ENCODE data around the gene CAGE1. TPM values are rescaled to one million over a fixed set of nuclear protein-coding genes. Genes with fewer than 3 reads are reported as not detected.
A peak's percentile ranks its signal among the peaks of the same experiment; 100 is the strongest.
"Not testable (repeated sequence)": the region's sequence is repeated elsewhere in the genome, so short reads cannot be mapped to it uniquely, and the experiment has no call there.

Gene CAGE1
- polyA plus RNA-seq, 3 donors: not detected

- no peak overlapping the region for H3K27ac Mint-ChIP-seq
- H3K36me3 Mint-ChIP-seq: peaks cover 0 to 5% of the 10 kb centered on the region in 2 donors
- H3K9me3 Mint-ChIP-seq: peaks cover 0 to 2% (median 0%) of the 10 kb centered on the region in 7 donors
- intact Hi-C loops (cut with micrococcal nuclease): no loop called here
- Histone ChIP-seq H3K4me1 (ENCODE audit: control insufficient read depth in 1 of 2, insufficient read depth in 2 of 2, low read length in 2 of 2) (peaks cover 24 to 32% of the 10 kb centered on the region in 2 donors), H3K27ac (ENCODE audit: low read depth in 1 of 2, low read length in 2 of 2) (no peak overlapping the region), H3K36me3 (replicated peaks in 1 of 2; ENCODE audit: control insufficient read depth in 1 of 2, insufficient read depth in 2 of 2, low read length in 2 of 2) (no peaks in the 10 kb centered on the region), H3K9ac (ENCODE audit: insufficient read depth, low read length, poor library complexity, severe bottlenecking) (no peak overlapping the region), H3K79me2 (ENCODE audit: insufficient read depth, low read length) (peaks cover 21% of the 10 kb centered on the region), H3K27me3 (ENCODE audit: control insufficient read depth in 2 of 2, insufficient read depth in 2 of 2, low read length in 2 of 2) (no peaks in the 10 kb centered on the region), H4K20me1 (ENCODE audit: insufficient read depth, low read length) (peaks cover 13% of the 10 kb centered on the region), H2AFZ (ENCODE audit: insufficient read depth, low read depth, low read length, poor library complexity, severe bottlenecking) (no peak overlapping the region), H3K4me2 (replicated peaks; ENCODE audit: extremely low read depth, low read length, poor library complexity, severe bottlenecking) (no peak overlapping the region), H3K9me3 (replicated peaks in 1 of 2; ENCODE audit: control insufficient read depth in 1 of 2, insufficient read depth in 1 of 2, low read length in 2 of 2) (no peaks in the 10 kb centered on the region), H3K4me3 (replicated peaks in 1 of 3; ENCODE audit: low read depth in 2 of 3, low read length in 3 of 3) (no peak overlapping the region)
- no peak overlapping the region for H3K4me3 Mint-ChIP-seq
- peaks cover 34% of the 10 kb centered on the region for H3K4me1 Mint-ChIP-seq
- TF ChIP-seq, protein P1, sequence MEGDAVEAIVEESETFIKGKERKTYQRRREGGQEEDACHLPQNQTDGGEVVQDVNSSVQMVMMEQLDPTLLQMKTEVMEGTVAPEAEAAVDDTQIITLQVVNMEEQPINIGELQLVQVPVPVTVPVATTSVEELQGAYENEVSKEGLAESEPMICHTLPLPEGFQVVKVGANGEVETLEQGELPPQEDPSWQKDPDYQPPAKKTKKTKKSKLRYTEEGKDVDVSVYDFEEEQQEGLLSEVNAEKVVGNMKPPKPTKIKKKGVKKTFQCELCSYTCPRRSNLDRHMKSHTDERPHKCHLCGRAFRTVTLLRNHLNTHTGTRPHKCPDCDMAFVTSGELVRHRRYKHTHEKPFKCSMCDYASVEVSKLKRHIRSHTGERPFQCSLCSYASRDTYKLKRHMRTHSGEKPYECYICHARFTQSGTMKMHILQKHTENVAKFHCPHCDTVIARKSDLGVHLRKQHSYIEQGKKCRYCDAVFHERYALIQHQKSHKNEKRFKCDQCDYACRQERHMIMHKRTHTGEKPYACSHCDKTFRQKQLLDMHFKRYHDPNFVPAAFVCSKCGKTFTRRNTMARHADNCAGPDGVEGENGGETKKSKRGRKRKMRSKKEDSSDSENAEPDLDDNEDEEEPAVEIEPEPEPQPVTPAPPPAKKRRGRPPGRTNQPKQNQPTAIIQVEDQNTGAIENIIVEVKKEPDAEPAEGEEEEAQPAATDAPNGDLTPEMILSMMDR (IDR thresholded peaks at IDR 0.05): no peak
- no peak for DNase-seq
- no CpG with 5 or more reads among the region's 6 CpGs for WGBS (ENCODE audit: insufficient coverage)
- peaks cover 0 to 1% (median 0%) of the 10 kb centered on the region in 3 donors for H3K27me3 Mint-ChIP-seq (ENCODE audit: low read depth in 3 of 3)
Observed at GRCh38 chr6:7315948-7316365, 73.6 kb downstream of the CAGE1 start.

DNA sequence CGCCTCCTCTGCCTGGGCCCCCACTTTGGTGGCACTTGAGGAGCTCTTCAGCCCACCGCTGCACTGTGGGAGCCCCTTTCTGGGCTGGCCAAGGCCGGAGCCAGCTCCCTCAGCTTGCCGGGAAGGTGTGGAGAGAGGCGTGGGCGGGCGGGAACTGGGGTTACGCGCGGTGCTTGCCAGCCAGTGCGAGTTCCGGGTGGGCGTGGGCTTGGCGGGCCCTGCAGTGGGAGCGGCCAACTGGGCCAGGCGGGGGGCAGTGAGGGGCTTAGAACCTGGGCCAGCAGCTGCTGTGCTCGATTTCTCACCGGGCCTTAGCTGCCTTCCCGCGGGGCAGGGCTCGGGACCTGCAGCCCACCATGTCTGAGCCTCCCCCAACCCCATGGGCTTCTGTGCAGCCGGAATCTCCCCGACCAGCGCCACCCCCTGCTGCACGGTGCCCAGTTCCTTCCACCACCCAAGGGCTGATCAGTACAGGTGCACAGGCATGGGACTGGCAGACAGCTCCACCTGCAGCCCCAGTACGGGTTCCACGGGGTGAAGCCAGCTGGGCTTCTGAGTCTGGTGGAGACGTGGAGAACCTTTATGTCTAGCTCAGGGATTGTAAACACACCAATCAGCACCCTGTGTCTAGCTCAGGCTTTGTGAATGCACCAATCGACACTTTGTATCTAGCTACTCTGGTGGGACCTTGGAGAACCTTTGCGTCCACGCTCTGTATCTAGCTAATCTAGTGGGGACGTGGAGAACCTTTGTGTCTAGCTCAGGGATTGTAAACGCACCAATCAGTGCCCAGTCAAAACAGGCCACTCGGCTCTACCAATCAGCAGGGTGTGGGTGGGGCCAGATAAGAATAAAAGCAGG is 74.2 kb downstream of the CAGE1 start:
- H3K9me3 ChIP-seq (replicated peaks in 1 of 2; ENCODE audit: control insufficient read depth in 1 of 2, insufficient read depth in 1 of 2, low read length in 2 of 2); H3K4me3 ChIP-seq (replicated peaks in 1 of 3; ENCODE audit: low read depth in 2 of 3, low read length in 3 of 3); intact Hi-C loops (cut with micrococcal nuclease); H3K27me3 ChIP-seq (ENCODE audit: control insufficient read depth in 2 of 2, insufficient read depth in 2 of 2, low read length in 2 of 2); H3K9me3 Mint-ChIP-seq; H3K27ac ChIP-seq (ENCODE audit: low read depth in 1 of 2, low read length in 2 of 2); H3K4me3 Mint-ChIP-seq; H3K9ac ChIP-seq (ENCODE audit: insufficient read depth, low read length, poor library complexity, severe bottlenecking); H3K27me3 Mint-ChIP-seq (ENCODE audit: low read depth in 3 of 3); H3K36me3 ChIP-seq (replicated peaks in 1 of 2; ENCODE audit: control insufficient read depth in 1 of 2, insufficient read depth in 2 of 2, low read length in 2 of 2); H3K36me3 Mint-ChIP-seq; H2AFZ ChIP-seq (ENCODE audit: insufficient read depth, low read depth, low read length, poor library complexity, severe bottlenecking); H3K4me2 ChIP-seq (replicated peaks; ENCODE audit: extremely low read depth, low read length, poor library complexity, severe bottlenecking); DNase-seq: not testable (repeated sequence)
- peaks cover 27% of the 10 kb centered on the region for H3K79me2 ChIP-seq (ENCODE audit: insufficient read depth, low read length)
- H4K20me1 ChIP-seq (ENCODE audit: insufficient read depth, low read length): peaks cover 20% of the 10 kb centered on the region
- Mint-ChIP-seq H3K27ac (peak overlapping the region in 4 of 7 donors; percentile 4 to 71 (median 31)), H3K4me1 (peaks cover 35% of the 10 kb centered on the region)
- peaks cover 24 to 37% of the 10 kb centered on the region in 2 donors for H3K4me1 ChIP-seq (ENCODE audit: control insufficient read depth in 1 of 2, insufficient read depth in 2 of 2, low read length in 2 of 2)
- 89% methylated on average over 31 of the region's 34 CpGs for WGBS (ENCODE audit: insufficient coverage)

Data from CD14-positive monocyte (primary cell).